ENCODE measurements around the gene TSGA10IP. TPM values are rescaled to one million over a fixed set of nuclear protein-coding genes. Genes with fewer than 3 reads are reported as not detected.
A peak's percentile ranks its signal among the peaks of the same experiment; 100 is the strongest.

The TSGA10IP gene
- total RNA-seq, 3 donors from 2014 or later, result not detected

DNA sequence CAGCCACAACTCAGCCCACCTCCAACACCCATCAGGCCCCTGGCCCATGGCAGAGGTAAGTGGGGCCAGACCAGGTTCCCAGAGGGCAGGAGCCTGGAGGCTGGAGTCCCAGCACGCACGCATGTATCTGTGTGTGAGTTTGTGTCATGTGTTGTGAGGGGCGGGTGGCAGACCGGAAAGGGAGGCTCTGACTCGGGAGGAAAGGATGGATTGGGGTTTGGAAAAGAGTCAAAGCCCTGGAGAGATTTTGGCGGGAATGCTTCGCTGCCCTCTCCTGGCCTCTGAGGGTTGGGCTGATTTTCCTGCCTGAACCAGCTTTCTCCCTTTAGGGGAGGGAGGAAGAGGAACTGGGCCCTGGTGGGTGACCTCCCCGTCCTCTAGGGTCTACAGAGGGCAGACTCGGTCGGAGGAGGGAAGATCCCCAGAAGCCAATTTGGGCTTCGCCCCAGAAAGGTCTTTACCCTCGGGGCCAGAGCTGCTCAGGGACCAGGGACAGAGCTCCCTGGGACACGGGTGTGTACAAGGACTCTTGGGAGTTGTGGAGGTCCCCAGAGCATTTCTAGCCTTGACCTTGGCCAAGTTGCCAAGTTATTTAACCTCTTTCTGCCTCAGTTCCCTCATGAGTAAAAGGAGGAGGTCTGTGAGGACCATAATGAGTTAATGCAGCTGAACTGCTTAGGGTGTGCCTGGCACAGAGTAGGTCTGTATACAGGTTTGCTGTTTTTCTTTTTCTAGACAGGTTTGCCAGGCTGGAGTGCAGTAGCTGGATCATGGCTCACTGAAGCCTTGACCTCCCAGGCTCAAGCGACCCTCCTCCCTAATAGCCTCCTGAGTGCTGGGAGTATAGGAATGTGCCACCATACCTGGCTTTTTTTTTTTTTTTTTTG lies 33.4 kb upstream of the TSGA10IP start:
- DNase-seq (no peak), ATAC-seq (no peak)
- Mint-ChIP-seq H3K9me3 (no peaks in the 10 kb centered on the region), H3K36me3 (ENCODE audit: insufficient read depth) (no peaks in the 10 kb centered on the region), H3K27me3 (ENCODE audit: low read depth) (peaks cover 12% of the 10 kb centered on the region), H3K4me3 (no peak overlapping the region), H3K4me1 (ENCODE audit: low read depth) (peaks cover 22% of the 10 kb centered on the region)

- no peak for ATAC-seq
- H3K36me3 Mint-ChIP-seq (ENCODE audit: insufficient read depth), result no peaks in the 10 kb centered on the region
Observed at GRCh38 chr11:65912845-65913244, 32.4 kb upstream of the TSGA10IP start.

GRCh38 chr11:65915101-65915820 lies 30.0 kb upstream of the TSGA10IP start:
- no peaks in the 10 kb centered on the region for H3K9me3 Mint-ChIP-seq
- H3K4me1 Mint-ChIP-seq (ENCODE audit: low read depth), result peaks cover 29% of the 10 kb centered on the region
- H3K27me3 Mint-ChIP-seq (ENCODE audit: low read depth), result peaks cover 3% of the 10 kb centered on the region
- H3K4me3 Mint-ChIP-seq, result no peak overlapping the region
- ATAC-seq, result no peak
- H3K36me3 Mint-ChIP-seq (ENCODE audit: insufficient read depth), result no peaks in the 10 kb centered on the region
- DNase-seq, result no peak

More at GRCh38 chr11:65912845-65913244, 32.4 kb upstream of the TSGA10IP start:
- no peak for DNase-seq
- no peak overlapping the region for H3K4me3 Mint-ChIP-seq
- H3K27me3 Mint-ChIP-seq (ENCODE audit: low read depth), result peaks cover 11% of the 10 kb centered on the region
- peaks cover 27% of the 10 kb centered on the region for H3K4me1 Mint-ChIP-seq (ENCODE audit: low read depth)
- H3K9me3 Mint-ChIP-seq, result no peaks in the 10 kb centered on the region

GRCh38 chr11:65915821-65916251 lies 29.4 kb upstream of the TSGA10IP start:
- no peaks in the 10 kb centered on the region for H3K9me3 Mint-ChIP-seq
- H3K4me3 Mint-ChIP-seq, result no peak overlapping the region
- ATAC-seq, result no peak

GRCh38 chr11:65916391-65916790 lies 28.9 kb upstream of the TSGA10IP start:
- ATAC-seq, result no peak
- Mint-ChIP-seq H3K27me3 (ENCODE audit: low read depth) (peaks cover 3% of the 10 kb centered on the region), H3K36me3 (ENCODE audit: insufficient read depth) (no peaks in the 10 kb centered on the region), H3K9me3 (no peaks in the 10 kb centered on the region), H3K4me1 (ENCODE audit: low read depth) (peaks cover 35% of the 10 kb centered on the region), H3K4me3 (peak overlapping the region; percentile 87)
- DNase-seq, result no peak

More at GRCh38 chr11:65915821-65916251, 29.4 kb upstream of the TSGA10IP start:
- no peak for DNase-seq
- Mint-ChIP-seq H3K27me3 (ENCODE audit: low read depth) (peaks cover 3% of the 10 kb centered on the region), H3K4me1 (ENCODE audit: low read depth) (peaks cover 34% of the 10 kb centered on the region), H3K36me3 (ENCODE audit: insufficient read depth) (no peaks in the 10 kb centered on the region)

- no peaks in the 10 kb centered on the region for H3K9me3 Mint-ChIP-seq
- ATAC-seq (no peak), DNase-seq (no peak)
- H3K4me3 Mint-ChIP-seq, result peak overlapping the region; percentile 87
- no peaks in the 10 kb centered on the region for H3K36me3 Mint-ChIP-seq (ENCODE audit: insufficient read depth)
- peaks cover 36% of the 10 kb centered on the region for H3K4me1 Mint-ChIP-seq (ENCODE audit: low read depth)
- no peaks in the 10 kb centered on the region for H3K27me3 Mint-ChIP-seq (ENCODE audit: low read depth)
Observed at GRCh38 chr11:65917077-65917433, 28.2 kb upstream of the TSGA10IP start.

GRCh38 chr11:65917434-65918210 lies 27.7 kb upstream of the TSGA10IP start:
- ATAC-seq (no peak), DNase-seq (no peak)
- peaks cover 41% of the 10 kb centered on the region for H3K4me1 Mint-ChIP-seq (ENCODE audit: low read depth)
- H3K4me3 Mint-ChIP-seq, result peak overlapping the region; percentile 87
- H3K36me3 Mint-ChIP-seq (ENCODE audit: insufficient read depth), result peaks cover 3% of the 10 kb centered on the region
- no peaks in the 10 kb centered on the region for H3K27me3 Mint-ChIP-seq (ENCODE audit: low read depth)
- no peaks in the 10 kb centered on the region for H3K9me3 Mint-ChIP-seq

DNA sequence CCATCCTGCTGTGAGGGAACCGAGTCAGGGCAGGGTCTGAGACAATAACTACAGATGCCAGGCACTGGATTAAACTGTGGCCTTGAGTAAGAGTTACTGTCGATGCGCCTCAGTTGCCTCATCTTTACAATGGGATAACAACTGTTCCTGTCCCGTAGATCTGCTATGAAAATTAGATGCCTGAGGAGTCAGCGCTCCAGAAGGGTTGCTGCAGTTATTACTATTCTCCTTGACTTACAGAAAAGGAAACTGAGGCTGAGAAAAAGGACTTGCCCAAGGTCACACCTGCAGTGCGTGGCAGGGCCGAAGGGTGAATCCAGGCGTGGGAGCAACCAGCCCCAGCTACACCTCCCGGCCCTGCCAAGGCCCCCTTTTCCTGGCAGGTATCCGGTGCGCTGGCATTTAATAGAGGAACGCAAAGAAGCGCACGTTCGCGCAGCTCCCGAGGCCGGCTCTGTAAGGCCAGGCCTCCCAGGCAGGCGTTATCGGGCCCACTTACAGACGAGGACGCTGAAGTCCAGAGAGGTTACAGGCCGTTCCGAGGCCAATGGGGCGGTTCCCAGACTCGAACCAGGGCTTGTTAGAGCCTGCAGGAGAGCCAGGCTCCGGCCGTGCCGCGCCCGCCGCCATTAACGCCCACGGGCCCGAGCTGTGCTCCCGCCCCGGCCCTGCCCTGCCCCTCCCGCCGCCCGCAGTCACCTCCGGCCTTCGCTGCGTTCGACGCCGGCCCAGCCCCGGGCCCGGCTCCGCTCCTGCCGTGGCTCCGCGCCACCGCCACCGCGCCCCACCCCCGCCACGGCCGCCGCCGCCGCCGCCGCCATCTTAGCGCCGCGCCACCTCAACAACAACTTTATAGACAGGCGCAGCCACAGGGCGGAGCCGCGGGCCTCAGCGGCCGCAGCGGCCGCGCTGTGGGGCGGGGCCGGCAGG lies 26.8 kb upstream of the TSGA10IP start, which contains the start of gene C11orf68:
TSS of gene C11orf68 (minus strand) at position 852 of the 930 bp plus-strand sequence. CDS start at position 821, 31 bp downstream.
- Mint-ChIP-seq H3K36me3 (ENCODE audit: insufficient read depth) (peaks cover 8% of the 10 kb centered on the region), H3K4me3 (peak within 1 kb of the TSS; percentile 92), H3K4me1 (ENCODE audit: low read depth) (peaks cover 45% of the 10 kb centered on the region), H3K27me3 (ENCODE audit: low read depth) (no peaks in the 10 kb centered on the region), H3K9me3 (no peaks in the 10 kb centered on the region)
- ATAC-seq, result peak; percentile 72 to 76
- no peak for DNase-seq

- Mint-ChIP-seq H3K4me3 (peak within 1 kb of the TSS; percentile 92), H3K36me3 (ENCODE audit: insufficient read depth) (peaks cover 8% of the 10 kb centered on the region), H3K9me3 (no peaks in the 10 kb centered on the region), H3K4me1 (ENCODE audit: low read depth) (peaks cover 45% of the 10 kb centered on the region), H3K27me3 (ENCODE audit: low read depth) (no peaks in the 10 kb centered on the region)
- DNase-seq, result peak; percentile 99
- peak; percentile 90 to 91 for ATAC-seq
Observed at GRCh38 chr11:65919141-65919572, 26.1 kb upstream of the TSGA10IP start, which contains the start of gene DRAP1. DRAP1 (plus strand) TSS chr11:65919426; CDS start chr11:65919502, 76 bp downstream.

GRCh38 chr11:65919573-65920371 lies 25.5 kb upstream of the TSGA10IP start:
- H3K4me1 Mint-ChIP-seq (ENCODE audit: low read depth), result peaks cover 42% of the 10 kb centered on the region
- ATAC-seq, result peak; percentile 50 to 54
- H3K27me3 Mint-ChIP-seq (ENCODE audit: low read depth), result no peaks in the 10 kb centered on the region

GRCh38 chr11:65920372-65920802 lies 24.9 kb upstream of the TSGA10IP start:
- Mint-ChIP-seq H3K4me3 (peak overlapping the region; percentile 92), H3K36me3 (ENCODE audit: insufficient read depth) (peaks cover 8% of the 10 kb centered on the region), H3K9me3 (no peaks in the 10 kb centered on the region), H3K4me1 (ENCODE audit: low read depth) (peaks cover 36% of the 10 kb centered on the region), H3K27me3 (ENCODE audit: low read depth) (no peaks in the 10 kb centered on the region)
- ATAC-seq, result no peak
- no peak for DNase-seq

More at GRCh38 chr11:65919573-65920371, 25.5 kb upstream of the TSGA10IP start:
- DNase-seq, result peak; percentile 54
- Mint-ChIP-seq H3K9me3 (no peaks in the 10 kb centered on the region), H3K4me3 (peak overlapping the region; percentile 92), H3K36me3 (ENCODE audit: insufficient read depth) (peaks cover 8% of the 10 kb centered on the region)

- DNase-seq (no peak), ATAC-seq (no peak)
- Mint-ChIP-seq H3K36me3 (ENCODE audit: insufficient read depth) (peaks cover 8% of the 10 kb centered on the region), H3K9me3 (no peaks in the 10 kb centered on the region), H3K4me3 (peak overlapping the region; percentile 92), H3K27me3 (ENCODE audit: low read depth) (no peaks in the 10 kb centered on the region), H3K4me1 (ENCODE audit: low read depth) (peaks cover 35% of the 10 kb centered on the region)
Observed at GRCh38 chr11:65921033-65921555, 24.2 kb upstream of the TSGA10IP start.

All from activated T-cell treated with anti-CD3 and anti-CD28 coated beads, Interleukin-2, amount 50 U/mL, for 4 hours (primary cell).